ENCODE results near the gene KRTAP2-1. TPM values are rescaled to one million over a fixed set of nuclear protein-coding genes. Genes with fewer than 3 reads are reported as not detected.
A peak's percentile ranks its signal among the peaks of the same experiment; 100 is the strongest.

KRTAP2-1 gene
- total RNA-seq, 1 experiment from 2014 or later = not detected

- Histone ChIP-seq H3K9me3 (peaks cover 12% of the 10 kb centered on the region; the same call in 1 of the 2 replicates), H3K4me1 (peaks cover 58% of the 10 kb centered on the region), H3K27me3 (replicated peaks; ENCODE audit: control insufficient read depth, insufficient read depth, low read length) (no peaks in the 10 kb centered on the region), H3K36me3 (ENCODE audit: control insufficient read depth, insufficient read depth, low read length) (no peaks in the 10 kb centered on the region), H3K4me3 (ENCODE audit: low read depth, low read length) (no peak overlapping the region)
- BruUV-seq (replicated peaks) = no TSS peak
- intact Hi-C loops (cut with micrococcal nuclease; ENCODE audit: unreplicated experiment) = no loop called here
- Mint-ChIP-seq H3K4me3 (ENCODE audit: unreplicated experiment) (no peak overlapping the region), H3K27me3 (ENCODE audit: insufficient read depth, unreplicated experiment) (no peaks in the 10 kb centered on the region), H3K36me3 (ENCODE audit: insufficient read depth, unreplicated experiment) (peaks cover 14% of the 10 kb centered on the region), H3K27ac (ENCODE audit: unreplicated experiment) (peak overlapping the region; percentile 69), H3K9me3 (ENCODE audit: unreplicated experiment) (peaks cover 37% of the 10 kb centered on the region), H3K4me1 (ENCODE audit: low read depth, unreplicated experiment) (peaks cover 48% of the 10 kb centered on the region)
- no peak for TF ChIP-seq CTCF (IDR thresholded peaks at IDR 0.05; ENCODE audit: insufficient read depth in 1 of 2, low read depth in 1 of 2, low read length in 1 of 2, severe bottlenecking in 1 of 2, unreplicated experiment in 1 of 2)
- ChIA-PET CTCF (no interaction called here), POLR2A (no interaction called here)
- DNase-seq = no peak
Measured at GRCh38 chr17:41012326-41013120, 34.6 kb downstream of the KRTAP2-1 start.

GRCh38 chr17:41010441-41010840 lies 36.7 kb downstream of the KRTAP2-1 start:
- no peak for TF ChIP-seq CTCF (IDR thresholded peaks at IDR 0.05; ENCODE audit: insufficient read depth in 1 of 2, low read depth in 1 of 2, low read length in 1 of 2, severe bottlenecking in 1 of 2, unreplicated experiment in 1 of 2)
- Mint-ChIP-seq H3K9me3 (ENCODE audit: unreplicated experiment) (peaks cover 34% of the 10 kb centered on the region), H3K4me1 (ENCODE audit: low read depth, unreplicated experiment) (peaks cover 43% of the 10 kb centered on the region), H3K27me3 (ENCODE audit: insufficient read depth, unreplicated experiment) (no peaks in the 10 kb centered on the region), H3K27ac (ENCODE audit: unreplicated experiment) (peak overlapping the region; percentile 66), H3K4me3 (ENCODE audit: unreplicated experiment) (no peak overlapping the region), H3K36me3 (ENCODE audit: insufficient read depth, unreplicated experiment) (peaks cover 20% of the 10 kb centered on the region)
- H3K4me3 ChIP-seq (ENCODE audit: low read depth, low read length) = no peak overlapping the region
- peaks cover 12% of the 10 kb centered on the region; the same call in 1 of the 2 replicates for H3K9me3 ChIP-seq
- intact Hi-C loops (cut with micrococcal nuclease; ENCODE audit: unreplicated experiment) = no loop called here
- peaks cover 48% of the 10 kb centered on the region for H3K4me1 ChIP-seq
- no TSS peak for BruUV-seq (replicated peaks)
- POLR2A ChIA-PET = interaction anchor here (1.7 kb wide), 1 partner anchor 48 kb away, joined by 10 read pairs; no protein-coding TSS in a partner anchor
- no peak for DNase-seq
- CTCF ChIA-PET = no interaction called here
- H3K27me3 ChIP-seq (replicated peaks; ENCODE audit: control insufficient read depth, insufficient read depth, low read length) = no peaks in the 10 kb centered on the region
- no peaks in the 10 kb centered on the region for H3K36me3 ChIP-seq (ENCODE audit: control insufficient read depth, insufficient read depth, low read length)

- H3K4me3 Mint-ChIP-seq (ENCODE audit: unreplicated experiment) = no peak overlapping the region
- H3K4me1 ChIP-seq = peaks cover 50% of the 10 kb centered on the region
- H3K27ac Mint-ChIP-seq (ENCODE audit: unreplicated experiment) = peak overlapping the region; percentile 94
- H3K27me3 ChIP-seq (replicated peaks; ENCODE audit: control insufficient read depth, insufficient read depth, low read length) = no peaks in the 10 kb centered on the region
- H3K27me3 Mint-ChIP-seq (ENCODE audit: insufficient read depth, unreplicated experiment) = no peaks in the 10 kb centered on the region
- POLR2A ChIA-PET = interaction anchor here (1.7 kb wide), 1 partner anchor 49 kb away, joined by 10 read pairs; no protein-coding TSS in a partner anchor
- TSS peak; percentile 70 for BruUV-seq (replicated peaks)
- peaks cover 29% of the 10 kb centered on the region for H3K9me3 Mint-ChIP-seq (ENCODE audit: unreplicated experiment)
- no peak for DNase-seq
- intact Hi-C loops (cut with micrococcal nuclease; ENCODE audit: unreplicated experiment) = loop anchor here (1.0 kb wide), 6 partner anchors 38 to 172 kb away; no protein-coding TSS in a partner anchor
- H3K9me3 ChIP-seq = peaks cover 12% of the 10 kb centered on the region; the same call in 1 of the 2 replicates
- H3K36me3 ChIP-seq (ENCODE audit: control insufficient read depth, insufficient read depth, low read length) = no peaks in the 10 kb centered on the region
- H3K4me1 Mint-ChIP-seq (ENCODE audit: low read depth, unreplicated experiment) = peaks cover 47% of the 10 kb centered on the region
- H3K4me3 ChIP-seq (ENCODE audit: low read depth, low read length) = no peak overlapping the region
- TF ChIP-seq CTCF (IDR thresholded peaks at IDR 0.05; ENCODE audit: insufficient read depth in 1 of 2, low read depth in 1 of 2, low read length in 1 of 2, severe bottlenecking in 1 of 2, unreplicated experiment in 1 of 2) = no peak
- CTCF ChIA-PET = no interaction called here
- H3K36me3 Mint-ChIP-seq (ENCODE audit: insufficient read depth, unreplicated experiment) = peaks cover 20% of the 10 kb centered on the region
Measured at GRCh38 chr17:41009936-41010335, 37.2 kb downstream of the KRTAP2-1 start.
